GM18499 (cell line): ENCODE measurements around the gene GRIK5.

Experiments
- ATAC-seq: cut with Tn5 transposase; IDR thresholded peaks from one replicate; pipeline ENCODE4 v1.9.1; 2021; ENCODE audit warnings: moderate number of reproducible peaks; ENCODE audit not compliant: insufficient read depth, unreplicated experiment

The GRIK5 gene

GRCh38 chr19:42078538-42079275 lies 8.7 kb upstream of the GRIK5 start:
- no peak for ATAC-seq

GRCh38 chr19:42078058-42078457 lies 8.1 kb upstream of the GRIK5 start:
- no peak for ATAC-seq

- no peak for ATAC-seq
Observed at GRCh38 chr19:42076380-42076944, 6.5 kb upstream of the GRIK5 start.

- ATAC-seq: peak; percentile 90
Observed at GRCh38 chr19:42075616-42076379, 5.8 kb upstream of the GRIK5 start, which contains the start of gene ZNF574. TSS of gene ZNF574 (plus strand) at chr19:42076166. CDS start at chr19:42078607, 2,441 bp downstream.

- no peak for ATAC-seq
Observed at GRCh38 chr19:42075364-42075615, 5.3 kb upstream of the GRIK5 start.

GRCh38 chr19:42074513-42075363 lies 4.7 kb upstream of the GRIK5 start:
- no peak for ATAC-seq

- ATAC-seq: no peak
Observed at GRCh38 chr19:42071247-42071646, 1.2 kb upstream of the GRIK5 start.

GRCh38 chr19:42068756-42069571 lies 1.0 kb downstream of the GRIK5 start:
- no peak for ATAC-seq

GRCh38 chr19:42068361-42068755 lies 1.6 kb downstream of the GRIK5 start:
- ATAC-seq: no peak

GRCh38 chr19:42067315-42067888 lies 2.6 kb downstream of the GRIK5 start:
- ATAC-seq: no peak

GRCh38 chr19:42066075-42066754 lies 3.8 kb downstream of the GRIK5 start:
- no peak for ATAC-seq

GRCh38 chr19:42065511-42065910 lies 4.5 kb downstream of the GRIK5 start:
- ATAC-seq: no peak

- ATAC-seq: no peak
Observed at GRCh38 chr19:42065051-42065450, 5.0 kb downstream of the GRIK5 start.

- no peak for ATAC-seq
Observed at GRCh38 chr19:42064432-42064831, 5.6 kb downstream of the GRIK5 start.

GRCh38 chr19:42062381-42062780 lies 7.6 kb downstream of the GRIK5 start:
- ATAC-seq: no peak

GRCh38 chr19:42060117-42060516 lies 9.9 kb downstream of the GRIK5 start:
- no peak for ATAC-seq

GRCh38 chr19:42059196-42059595 lies 10.8 kb downstream of the GRIK5 start:
- ATAC-seq: no peak

- no peak for ATAC-seq
Observed at GRCh38 chr19:42057846-42058245, 12.2 kb downstream of the GRIK5 start.

GRCh38 chr19:42054205-42054604 lies 15.8 kb downstream of the GRIK5 start:
- no peak for ATAC-seq
